SK-N-MC (cell line): ENCODE data around the gene LIG3.
"Not testable (repeated sequence)": the region's sequence is repeated elsewhere in the genome, so short reads cannot be mapped to it uniquely, and the experiment has no call there.

Experiments
- DNase-seq: peaks from one replicate; pipeline ENCODE4 v3.0.0-alpha.2; 2011; ENCODE audit warnings: low read depth, low spot score
- H3K27ac ChIP-seq: fragments of 200-600 bp; sonication (generic); 2 replicates; pipeline ENCODE4 v1.5.1; 2016; ENCODE audit warnings: mixed run types
- H3K36me3 ChIP-seq: fragments of 200-600 bp; sonication (generic); 2 replicates; pipeline ENCODE4 v1.6.1; 2017; ENCODE audit warnings: antibody characterized with exemption, low read length, mixed read lengths; ENCODE audit not compliant: insufficient read depth
- H3K4me3 ChIP-seq: fragments of 200-600 bp; sonication (generic); 2 replicates; pipeline ENCODE4 v1.5.1; 2016
- H3K9ac ChIP-seq: fragments of 200-600 bp; sonication (generic); 2 replicates; pipeline ENCODE4 v1.8.0; 2017; ENCODE audit warnings: mixed run types, mixed read lengths; ENCODE audit not compliant: insufficient read length
- H3K9me3 ChIP-seq: fragments of 200-600 bp; sonication (generic); 2 replicates; pipeline ENCODE4 v1.6.1; 2017; ENCODE audit warnings: low read depth, mild to moderate bottlenecking, antibody characterized with exemption, low read length, moderate library complexity, mixed read lengths
- EZH2 ChIP-seq: fragments of 200-600 bp; sonication (generic); IDR thresholded peaks from one replicate; pipeline ENCODE4 v1.6.1; 2017; ENCODE audit warnings: antibody characterized with exemption
- FOXP2 ChIP-seq: optimal IDR thresholded peaks from 2 replicates; pipeline ENCODE3; 2011; ENCODE audit warnings: mild to moderate bottlenecking, moderate library complexity; ENCODE audit not compliant: insufficient read depth; ENCODE audit errors: extremely low read length, control extremely low read depth
- POLR2AphosphoS5 ChIP-seq: IDR thresholded peaks from 2 replicates; pipeline ENCODE4 v1.6.1; 2012; ENCODE audit warnings: mild to moderate bottlenecking, low read depth, low read length, borderline replicate concordance

LIG3 gene

GRCh38 chr17:35041390-35041789 lies 61.1 kb downstream of the LIG3 start:
- TF ChIP-seq EZH2 (no peak), POLR2AphosphoS5 (no peak), FOXP2 (no peak)
- Histone ChIP-seq H3K36me3 (no peaks in the 10 kb centered on the region), H3K9ac (no peak overlapping the region), H3K27ac (no peak overlapping the region), H3K4me3 (no peak overlapping the region), H3K9me3 (no peaks in the 10 kb centered on the region)
- no peak for DNase-seq

DNA sequence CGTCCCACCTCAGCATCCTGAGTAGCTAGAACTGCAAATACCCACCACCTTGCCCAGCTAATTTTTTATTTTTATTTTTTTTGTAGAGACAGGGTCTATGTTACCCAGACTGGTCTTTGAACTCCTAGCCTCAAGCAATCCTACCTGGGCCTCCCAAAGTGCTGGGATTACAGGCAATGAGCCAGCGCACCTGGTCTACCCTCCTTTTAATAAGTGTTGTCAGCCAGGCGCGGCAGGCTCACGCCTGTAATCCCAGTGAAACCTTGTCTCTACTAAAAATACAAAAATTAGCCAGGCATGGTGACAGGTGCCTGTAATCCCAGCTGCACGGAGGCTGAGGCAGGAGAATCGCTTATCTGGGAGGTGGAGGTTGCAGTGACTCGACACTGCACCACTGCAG lies 63.9 kb downstream of the LIG3 start:
- Histone ChIP-seq H3K4me3 (no peak overlapping the region), H3K9ac (no peak overlapping the region), H3K36me3 (no peaks in the 10 kb centered on the region), H3K27ac (no peak overlapping the region), H3K9me3 (no peaks in the 10 kb centered on the region)
- no peak for DNase-seq
- TF ChIP-seq POLR2AphosphoS5 (no peak), EZH2 (no peak), FOXP2 (no peak)

DNA sequence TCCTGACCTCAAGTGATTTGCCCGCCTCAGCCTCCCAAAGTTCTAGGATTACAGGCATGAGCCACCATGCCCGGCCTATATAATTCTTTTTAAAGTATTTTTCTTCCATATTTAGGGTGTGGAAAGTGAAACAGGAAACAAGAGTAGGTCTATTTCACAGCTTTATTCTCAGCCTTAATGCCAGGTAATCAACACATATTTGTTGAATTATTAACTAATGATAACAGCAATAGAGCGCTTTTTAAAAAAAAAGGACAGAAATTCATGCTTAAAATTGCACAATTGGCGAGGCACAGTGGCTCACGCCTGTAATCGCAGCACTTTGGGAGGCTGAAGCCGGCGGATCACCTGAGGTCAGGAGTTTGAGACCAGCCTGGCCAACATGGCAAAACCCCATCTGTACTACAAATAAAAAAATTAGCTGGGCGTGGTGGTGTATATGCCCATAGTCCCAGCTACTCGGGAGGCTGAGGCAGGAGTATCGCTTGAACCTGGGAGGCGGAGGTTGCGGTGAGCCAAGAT lies 65.2 kb downstream of the LIG3 start:
- DNase-seq, H3K27ac ChIP-seq, H3K9me3 ChIP-seq, H3K36me3 ChIP-seq, H3K9ac ChIP-seq, H3K4me3 ChIP-seq: not testable (repeated sequence)

DNA sequence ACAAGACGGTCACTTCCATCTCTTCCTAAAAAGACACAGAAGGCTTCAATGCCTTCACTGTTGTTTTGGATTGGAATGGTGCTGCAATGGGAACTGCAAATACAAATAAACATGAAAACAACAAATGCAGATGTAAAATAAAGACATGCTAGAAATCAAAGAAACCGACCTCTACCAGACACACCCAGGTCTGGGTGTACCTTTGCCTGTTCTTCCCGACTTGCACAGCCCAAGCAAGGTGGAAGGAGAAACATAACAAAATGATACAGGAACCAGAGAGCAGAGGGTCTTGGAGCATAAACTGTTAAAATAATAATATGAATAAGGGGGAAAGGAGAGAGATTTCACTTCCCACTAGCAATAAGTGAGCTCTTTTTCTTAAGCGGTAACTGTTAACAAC lies 65.9 kb downstream of the LIG3 start:
- no peak for DNase-seq
- Histone ChIP-seq H3K9me3 (no peaks in the 10 kb centered on the region), H3K27ac (no peak overlapping the region), H3K4me3 (no peak overlapping the region), H3K9ac (no peak overlapping the region), H3K36me3 (no peaks in the 10 kb centered on the region)
- TF ChIP-seq EZH2 (no peak), FOXP2 (no peak), POLR2AphosphoS5 (no peak)

GRCh38 chr17:35046740-35047283 lies 66.5 kb downstream of the LIG3 start:
- H3K27ac ChIP-seq, result no peak overlapping the region
- no peak for TF ChIP-seq EZH2
- no peak for TF ChIP-seq POLR2AphosphoS5
- TF ChIP-seq FOXP2, result no peak
- peak overlapping the region; percentile 38; the same call in 1 of the 2 replicates for H3K4me3 ChIP-seq
- H3K9ac ChIP-seq, result no peak overlapping the region
- H3K9me3 ChIP-seq, result no peaks in the 10 kb centered on the region
- no peak for DNase-seq
- H3K36me3 ChIP-seq, result no peaks in the 10 kb centered on the region

- H3K36me3 ChIP-seq, result no peaks in the 10 kb centered on the region
- no peak overlapping the region for H3K9ac ChIP-seq
- TF ChIP-seq FOXP2 (no peak), EZH2 (no peak), POLR2AphosphoS5 (no peak)
- H3K27ac ChIP-seq, result no peak overlapping the region
- DNase-seq, result no peak
- H3K4me3 ChIP-seq, result no peak overlapping the region
- H3K9me3 ChIP-seq, result no peaks in the 10 kb centered on the region
Measured at GRCh38 chr17:35048685-35049379, 68.5 kb downstream of the LIG3 start.

DNA sequence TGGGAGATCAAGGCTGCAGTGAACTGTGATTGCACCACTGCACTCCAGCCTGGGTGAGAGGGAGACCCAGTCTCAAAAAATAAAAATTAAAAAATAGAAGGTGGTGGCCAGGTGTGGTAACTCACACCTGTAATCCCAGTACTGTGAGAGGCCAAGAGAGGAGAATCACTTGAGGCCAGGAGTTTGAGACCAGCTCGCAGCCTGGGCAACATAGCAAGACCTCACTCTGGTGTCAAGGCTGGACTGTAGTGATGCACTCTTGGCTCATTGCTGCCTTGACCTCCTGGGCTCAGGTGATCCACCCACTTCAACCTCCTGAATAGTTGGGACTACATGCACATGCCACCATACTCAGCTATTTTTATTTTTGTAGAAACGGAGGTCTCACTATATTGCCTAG lies 69.9 kb downstream of the LIG3 start:
- Histone ChIP-seq H3K4me3 (no peak overlapping the region), H3K27ac (no peak overlapping the region)
- TF ChIP-seq FOXP2, result no peak
- TF ChIP-seq EZH2, result no peak
- no peak for TF ChIP-seq POLR2AphosphoS5

DNA sequence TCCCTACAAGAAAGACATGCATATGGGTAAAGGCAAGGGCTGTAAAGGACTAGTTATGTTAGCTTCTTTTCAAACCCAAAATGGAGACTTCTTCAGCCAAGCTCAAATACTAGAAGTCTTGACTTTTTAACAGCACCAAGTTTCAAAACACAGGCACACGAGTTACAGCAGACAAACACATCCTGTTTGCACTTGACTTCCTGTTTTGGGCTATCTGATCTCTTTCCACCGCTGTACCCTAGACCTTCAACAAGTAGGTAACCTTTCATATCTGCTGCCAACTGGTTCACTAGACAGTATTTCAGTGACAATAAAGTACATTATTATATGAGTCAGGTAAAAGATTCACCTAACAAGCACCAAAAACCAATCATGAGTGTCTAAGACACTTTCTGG lies 70.9 kb downstream of the LIG3 start:
- H3K9ac ChIP-seq, result no peak overlapping the region
- no peak for TF ChIP-seq FOXP2
- no peak for TF ChIP-seq EZH2
- TF ChIP-seq POLR2AphosphoS5, result no peak
- no peaks in the 10 kb centered on the region for H3K9me3 ChIP-seq
- H3K27ac ChIP-seq, result no peak overlapping the region
- H3K36me3 ChIP-seq, result no peaks in the 10 kb centered on the region
- H3K4me3 ChIP-seq, result no peak overlapping the region
- no peak for DNase-seq

More for the DNA sequence above, 69.9 kb downstream of the LIG3 start:
- Histone ChIP-seq H3K36me3 (no peaks in the 10 kb centered on the region), H3K9me3 (no peaks in the 10 kb centered on the region), H3K9ac (no peak overlapping the region)
- DNase-seq, result no peak
